GM18517 (cell line): ENCODE data around the gene OR6C65.

Experiments
- ATAC-seq: cut with Tn5 transposase; IDR thresholded peaks from one replicate; pipeline ENCODE4 v1.9.1; 2021; ENCODE audit warnings: mild to moderate bottlenecking, moderate library complexity; ENCODE audit not compliant: unreplicated experiment

The OR6C65 gene

DNA sequence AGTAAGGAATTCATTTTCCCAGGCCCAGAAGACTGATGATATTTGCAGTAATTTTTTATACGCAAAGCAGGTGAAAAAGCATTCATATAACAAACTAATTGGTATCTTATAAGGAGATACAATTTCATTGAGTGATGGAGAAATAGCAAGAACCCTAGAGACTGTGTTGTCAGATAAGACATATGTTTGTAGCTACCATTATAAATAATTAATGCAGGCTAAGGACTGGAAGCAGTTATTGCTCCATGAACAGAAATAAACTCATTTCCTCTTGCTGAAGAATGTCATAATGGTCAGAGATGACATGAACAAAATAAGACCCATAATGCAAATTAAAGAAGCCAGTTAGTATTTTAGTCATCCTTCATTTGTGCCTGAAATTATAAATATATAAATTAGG is 45.0 kb downstream of the OR6C65 start:
- ATAC-seq, result no peak

DNA sequence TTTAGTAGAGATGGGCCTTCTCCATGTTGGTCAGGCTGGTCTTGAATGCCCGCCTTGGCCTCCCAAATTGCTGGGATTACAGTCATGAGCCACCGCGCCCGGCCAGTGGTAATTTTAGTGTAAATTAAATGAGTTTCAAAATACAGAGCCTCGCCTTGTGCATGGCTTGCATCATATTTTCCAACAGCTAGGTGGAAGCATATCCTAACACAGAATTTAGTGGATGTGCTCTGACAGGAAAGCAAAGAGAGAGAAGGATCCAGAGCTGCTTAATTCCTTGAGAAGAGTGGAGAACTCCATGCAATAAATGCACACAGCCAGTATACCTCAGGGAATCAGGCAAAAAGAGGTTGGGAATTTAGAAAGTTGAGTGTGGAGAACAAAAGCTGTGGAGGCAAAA is 46.0 kb downstream of the OR6C65 start:
- ATAC-seq, result no peak

DNA sequence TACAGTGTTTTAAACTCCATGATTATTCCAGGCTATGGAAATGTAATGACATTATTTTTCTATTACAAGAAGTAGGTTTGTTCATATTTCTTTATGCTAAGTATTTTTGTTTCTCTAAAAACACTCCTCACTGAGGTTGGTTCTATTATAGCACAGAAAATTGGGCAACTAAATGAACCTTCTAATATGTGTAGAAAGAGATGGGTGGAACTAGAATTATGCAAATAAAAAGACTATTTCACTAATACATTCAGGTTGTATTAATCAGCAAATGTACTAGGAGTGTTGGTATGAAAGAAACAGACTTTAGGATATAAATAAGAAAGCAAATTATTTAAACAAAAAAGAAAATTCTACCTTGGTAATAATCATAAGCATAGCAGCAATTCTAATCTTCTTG is 48.5 kb downstream of the OR6C65 start:
- no peak for ATAC-seq
